C4-2B (cell line): ENCODE data around the gene ZCCHC18.

Experiments used
- CTCF ChIP-seq: fragments of 450-650 bp; conservative IDR thresholded peaks from 2 replicates; pipeline ENCODE4 v1.5.1; 2017; ENCODE audit warnings: mild to moderate bottlenecking
- ZFX ChIP-seq: fragments of 450-650 bp; IDR thresholded peaks from 2 replicates; pipeline ENCODE4 v1.6.1; 2017

GRCh38 chrX:104141087-104141760 lies 28.9 kb downstream of the ZCCHC18 start:
- TF ChIP-seq CTCF, result no peak
- no peak for TF ChIP-seq ZFX
